ENCODE measurements around the gene ARSI.

DNA sequence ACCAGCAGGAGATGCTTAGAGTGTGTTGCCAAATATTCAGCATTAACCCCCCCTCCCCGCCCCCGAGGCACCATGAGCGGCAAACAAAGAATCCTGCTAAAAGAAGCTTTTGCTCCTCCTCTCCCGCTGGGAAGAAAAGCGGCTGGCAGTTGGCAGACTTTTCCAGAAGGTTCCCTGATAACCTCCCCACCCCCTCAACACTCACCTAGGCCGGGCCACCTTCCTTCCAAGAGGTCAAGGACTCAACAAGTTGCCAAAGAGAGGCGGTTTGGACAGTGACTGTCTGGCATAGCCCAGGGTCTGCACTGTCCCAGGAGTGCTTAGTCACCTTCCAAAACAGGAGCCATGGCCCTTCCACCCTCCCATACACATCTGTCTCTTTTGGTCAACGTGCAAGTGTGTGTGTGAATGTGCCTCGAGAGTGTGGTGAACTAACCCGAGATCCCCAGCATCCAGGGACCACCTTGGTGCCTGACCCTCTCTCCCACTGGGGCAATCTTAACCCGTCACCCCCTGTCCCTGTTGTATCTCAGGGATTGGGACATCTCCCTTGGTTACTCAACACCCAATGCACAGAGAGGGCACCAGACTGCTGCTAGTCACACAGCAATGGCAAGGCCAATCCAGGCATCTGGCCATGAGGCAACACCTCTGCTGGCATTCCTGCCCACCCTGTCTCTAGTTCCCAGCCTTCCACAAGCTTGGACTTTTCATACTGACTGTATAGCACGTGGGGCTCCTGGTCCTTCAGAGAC, 32.0 kb downstream of the ARSI start:
- TF ChIP-seq, protein P1, sequence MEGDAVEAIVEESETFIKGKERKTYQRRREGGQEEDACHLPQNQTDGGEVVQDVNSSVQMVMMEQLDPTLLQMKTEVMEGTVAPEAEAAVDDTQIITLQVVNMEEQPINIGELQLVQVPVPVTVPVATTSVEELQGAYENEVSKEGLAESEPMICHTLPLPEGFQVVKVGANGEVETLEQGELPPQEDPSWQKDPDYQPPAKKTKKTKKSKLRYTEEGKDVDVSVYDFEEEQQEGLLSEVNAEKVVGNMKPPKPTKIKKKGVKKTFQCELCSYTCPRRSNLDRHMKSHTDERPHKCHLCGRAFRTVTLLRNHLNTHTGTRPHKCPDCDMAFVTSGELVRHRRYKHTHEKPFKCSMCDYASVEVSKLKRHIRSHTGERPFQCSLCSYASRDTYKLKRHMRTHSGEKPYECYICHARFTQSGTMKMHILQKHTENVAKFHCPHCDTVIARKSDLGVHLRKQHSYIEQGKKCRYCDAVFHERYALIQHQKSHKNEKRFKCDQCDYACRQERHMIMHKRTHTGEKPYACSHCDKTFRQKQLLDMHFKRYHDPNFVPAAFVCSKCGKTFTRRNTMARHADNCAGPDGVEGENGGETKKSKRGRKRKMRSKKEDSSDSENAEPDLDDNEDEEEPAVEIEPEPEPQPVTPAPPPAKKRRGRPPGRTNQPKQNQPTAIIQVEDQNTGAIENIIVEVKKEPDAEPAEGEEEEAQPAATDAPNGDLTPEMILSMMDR (IDR thresholded peaks at IDR 0.05) = no peak
- no peak for TF ChIP-seq ZFX (IDR thresholded peaks at IDR 0.05; ENCODE audit: borderline replicate concordance)
